Measurements from ENCODE around the gene IL1A.

The IL1A gene

DNA sequence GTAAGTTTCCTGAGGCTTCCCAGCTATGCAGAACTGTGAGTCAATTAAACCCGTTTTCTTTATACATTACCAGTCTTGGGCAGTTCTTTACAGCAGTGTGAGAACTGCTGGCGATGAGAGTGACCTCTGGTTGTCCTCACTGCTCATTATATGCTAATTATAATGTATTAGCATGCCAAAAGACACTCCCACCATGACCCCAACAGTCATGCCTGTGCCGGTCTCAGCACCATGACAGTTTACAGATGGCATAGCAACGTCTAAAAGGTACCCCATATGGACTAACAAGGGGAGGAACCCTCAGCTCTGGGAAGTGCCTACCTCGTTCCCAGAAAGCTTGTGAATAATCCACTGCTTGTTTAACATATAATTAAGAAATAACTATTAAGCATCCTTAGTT, 8.1 kb upstream of the IL1A start:
- DNase-seq, result no peak

DNA sequence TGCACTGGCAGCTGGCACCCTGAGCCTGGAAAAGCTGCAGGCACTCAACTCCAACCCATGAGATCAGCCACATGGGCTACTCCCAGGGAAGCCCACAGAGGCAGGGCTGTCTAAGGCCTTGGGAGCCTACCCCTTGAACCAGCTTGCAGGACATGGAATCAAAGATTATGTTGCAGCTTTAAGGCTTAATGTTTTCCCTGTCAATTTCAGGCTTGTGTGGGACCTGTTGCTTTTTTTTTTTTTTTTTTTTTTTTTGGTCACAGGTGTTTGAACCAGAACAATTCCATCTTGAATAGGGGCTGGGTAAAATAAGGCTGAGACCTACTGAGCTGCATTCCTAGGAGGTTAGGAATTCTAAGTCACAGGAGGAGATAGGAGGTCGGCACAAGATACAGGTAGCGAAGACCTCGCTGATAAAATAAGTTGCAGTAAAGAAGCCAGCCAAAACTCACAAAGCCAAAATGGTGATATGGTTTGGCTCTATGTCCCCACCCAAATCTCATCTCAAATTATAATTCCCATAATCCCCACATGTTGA, 7.5 kb upstream of the IL1A start:
- no peak for DNase-seq

DNA sequence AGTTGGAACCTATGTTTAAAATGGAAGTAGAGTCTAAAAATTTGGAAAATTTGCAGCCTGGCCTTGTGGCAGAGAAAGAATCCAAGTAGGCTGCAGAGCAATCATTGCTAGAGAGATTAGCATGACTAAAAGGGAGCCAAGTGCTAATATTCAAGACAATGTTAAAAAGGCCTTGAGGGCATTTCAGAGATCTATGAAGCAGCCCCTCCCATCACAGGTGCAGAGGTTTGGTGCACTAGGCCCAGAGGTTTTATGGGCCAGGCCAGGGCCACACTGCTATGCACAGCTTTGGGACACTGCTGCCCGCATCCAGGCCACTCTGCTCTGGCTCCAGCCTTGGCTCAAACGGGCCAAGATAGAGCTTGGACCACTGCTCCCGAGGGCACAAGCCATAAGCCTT, 6.7 kb upstream of the IL1A start:
- no peak for DNase-seq

DNA sequence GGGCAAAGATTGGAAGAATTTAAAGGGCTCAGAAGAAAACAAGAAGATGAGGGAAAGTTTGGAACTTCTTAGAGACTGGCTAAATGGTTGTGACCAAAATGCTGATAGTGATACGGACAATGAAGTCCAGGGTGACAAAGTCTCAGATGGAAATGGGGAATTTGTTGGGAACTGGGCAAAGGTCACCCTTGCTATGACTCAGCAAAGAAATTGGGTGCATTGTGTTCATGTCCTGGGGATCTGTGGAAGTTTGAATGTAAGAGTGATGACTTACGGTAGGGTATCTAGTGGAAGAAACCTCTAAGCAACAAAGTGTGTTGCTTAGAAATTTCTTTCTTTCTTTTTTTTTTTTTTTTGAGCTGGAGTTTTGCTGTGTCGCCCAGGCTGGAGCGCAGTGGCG, 6.0 kb upstream of the IL1A start:
- DNase-seq, result no peak

DNA sequence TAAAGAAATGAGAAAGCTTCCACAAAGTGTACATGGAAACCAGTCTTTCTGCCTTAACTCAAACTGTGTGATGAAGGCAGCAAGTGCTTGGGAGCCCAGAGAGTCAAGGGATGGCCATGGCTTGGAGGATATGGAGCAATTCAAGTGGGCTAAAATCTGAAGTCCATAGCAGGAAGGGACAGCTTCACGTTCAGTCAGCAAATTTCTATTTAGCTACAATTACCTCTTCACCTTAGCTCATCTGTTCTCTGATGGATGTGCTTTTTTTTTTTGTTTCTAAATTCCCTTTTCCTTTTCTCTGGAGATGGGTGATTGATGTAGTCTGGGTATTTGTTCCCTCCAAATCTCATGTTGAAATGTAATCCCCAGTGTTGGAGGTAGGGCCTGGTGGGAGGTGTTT, 4.9 kb upstream of the IL1A start:
- DNase-seq, result no peak

DNA sequence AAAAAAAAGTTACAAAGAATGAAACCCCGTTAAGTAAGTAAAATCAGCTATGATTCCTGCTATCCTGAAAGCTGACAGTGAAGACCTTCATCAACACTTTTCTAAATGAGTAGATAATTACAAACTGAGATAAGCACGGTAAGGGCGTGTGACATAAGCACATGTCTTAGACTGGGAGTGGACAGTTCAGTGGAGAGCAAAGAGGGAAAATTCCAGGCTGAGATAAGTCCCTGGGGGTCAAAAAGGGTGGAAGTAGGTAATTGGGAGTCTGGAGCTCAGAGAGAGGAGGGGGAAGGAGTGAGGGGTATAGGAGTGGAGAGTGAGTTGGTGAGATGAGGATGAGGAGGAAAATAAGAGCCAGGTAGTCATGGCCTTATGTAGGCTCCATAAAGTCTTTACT, 4.4 kb upstream of the IL1A start:
- DNase-seq, result no peak

DNA sequence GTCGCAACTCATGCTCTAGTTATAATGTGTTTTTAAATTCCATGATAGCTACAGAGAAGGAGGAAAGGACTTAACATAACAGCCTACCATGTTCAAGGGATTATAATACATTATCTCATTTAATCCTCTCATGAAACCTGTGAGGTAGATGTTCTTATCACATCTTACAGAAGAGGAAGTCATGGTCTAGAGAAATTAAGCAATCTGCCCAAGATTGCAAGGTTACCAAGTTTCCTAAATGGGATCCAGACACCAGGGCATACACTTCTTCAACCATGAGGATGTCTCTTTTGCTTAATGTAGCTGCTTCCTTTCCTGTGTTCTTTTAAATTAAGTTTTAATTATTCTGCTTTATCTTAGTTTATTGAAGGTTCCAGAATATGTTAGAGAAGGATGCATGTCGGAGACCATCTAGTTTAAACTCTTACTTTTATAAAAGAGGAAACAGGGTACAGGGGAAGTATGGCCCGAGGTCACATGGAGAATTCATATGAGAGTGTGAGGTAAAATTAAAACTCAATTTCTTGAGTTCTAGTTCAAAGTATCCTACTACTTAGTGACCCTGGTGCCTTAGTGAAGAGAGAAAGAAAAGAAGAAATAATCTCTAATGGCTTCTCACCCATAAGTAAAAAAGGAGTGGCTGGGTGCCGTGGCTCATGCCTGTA, 3.6 kb upstream of the IL1A start:
- DNase-seq, result no peak

DNA sequence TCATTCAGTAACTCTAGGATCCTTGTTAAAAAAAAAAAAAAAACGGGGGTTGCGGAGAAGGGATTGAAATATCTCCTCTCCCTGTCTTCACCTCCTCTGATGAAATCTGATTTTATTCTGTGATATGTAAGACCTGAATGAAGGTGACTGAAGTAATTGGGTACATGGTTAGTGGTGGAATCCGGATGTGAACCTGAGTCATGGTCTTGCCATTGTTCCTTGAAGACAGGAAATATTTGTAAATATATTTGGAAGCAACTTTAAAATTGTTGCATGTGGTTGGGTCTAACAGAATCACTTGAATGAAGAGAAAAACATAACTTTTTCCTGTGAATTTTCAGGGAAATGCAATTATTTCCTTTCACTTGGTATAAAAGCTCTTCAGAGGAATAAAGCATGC, 3.0 kb upstream of the IL1A start:
- DNase-seq, result no peak

DNA sequence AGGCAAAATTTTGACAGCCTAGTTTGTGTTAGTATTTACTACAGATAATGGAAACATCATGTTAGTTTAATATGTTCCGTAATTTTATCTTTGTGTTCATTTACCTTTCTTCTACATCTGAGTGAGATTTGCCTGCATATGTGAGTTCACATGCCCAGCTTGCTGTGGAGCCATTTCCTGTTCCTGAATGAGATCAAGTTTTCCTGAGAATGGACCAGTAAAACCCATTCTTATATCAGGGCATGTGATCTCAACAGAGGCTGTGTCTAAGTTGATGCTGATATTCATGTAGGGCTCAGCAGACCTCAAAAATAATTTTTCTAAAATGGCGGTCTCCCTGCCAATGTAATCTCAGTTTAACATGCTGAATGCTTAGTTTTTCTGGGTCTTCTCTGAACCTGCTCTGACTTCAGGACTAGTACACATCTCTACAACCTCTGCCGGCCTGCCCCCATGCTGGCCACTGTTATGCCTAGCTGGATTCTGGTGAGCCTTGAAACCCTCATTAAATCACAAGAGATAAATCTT, 1.0 kb downstream of the IL1A start:
- DNase-seq, result no peak

DNA sequence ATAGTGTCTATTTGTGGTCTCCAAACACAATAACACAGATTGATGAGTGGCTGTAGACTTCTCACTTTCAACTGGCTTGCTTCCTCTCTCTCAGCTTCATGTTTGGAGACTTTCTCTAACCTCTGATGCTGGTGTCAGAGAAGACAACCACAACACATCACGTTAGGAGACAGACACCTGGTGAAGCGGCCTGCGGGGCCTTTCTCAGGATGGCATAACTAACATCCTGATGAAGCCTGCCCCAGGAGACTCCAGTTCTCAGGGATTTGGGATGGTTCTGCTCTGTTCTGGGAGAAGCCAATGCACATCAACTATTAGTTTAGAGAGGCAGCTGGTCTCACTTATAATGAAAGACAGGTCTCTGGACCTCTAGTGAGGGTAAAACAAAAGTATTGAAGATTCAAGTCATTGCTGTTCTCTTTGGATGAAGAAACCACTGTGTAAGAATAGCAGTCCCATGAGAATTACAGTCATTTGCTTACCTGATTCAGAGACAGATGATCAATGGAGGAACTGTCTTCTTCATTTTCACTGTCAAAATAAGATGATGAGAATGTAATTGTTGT, 2.0 kb downstream of the IL1A start:
- DNase-seq, result no peak

DNA sequence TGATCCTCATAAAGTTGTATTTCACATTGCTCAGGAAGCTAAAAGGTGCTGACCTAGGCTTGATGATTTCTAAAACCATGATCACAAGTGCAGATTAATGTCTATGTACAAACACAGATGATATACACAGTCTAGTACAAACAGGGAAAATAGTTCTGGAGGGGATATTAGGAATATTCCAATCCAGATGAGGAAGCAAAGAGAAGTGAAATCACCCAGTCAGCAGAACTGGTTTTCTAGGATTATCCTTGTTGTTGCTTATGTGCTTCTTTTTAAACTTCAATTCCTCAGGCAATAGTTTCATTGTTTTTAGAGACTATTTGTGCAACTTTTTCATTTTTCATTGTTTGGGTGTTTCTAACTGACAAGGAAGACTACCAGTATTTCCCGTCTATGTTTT, 4.7 kb downstream of the IL1A start:
- no peak for DNase-seq

DNA sequence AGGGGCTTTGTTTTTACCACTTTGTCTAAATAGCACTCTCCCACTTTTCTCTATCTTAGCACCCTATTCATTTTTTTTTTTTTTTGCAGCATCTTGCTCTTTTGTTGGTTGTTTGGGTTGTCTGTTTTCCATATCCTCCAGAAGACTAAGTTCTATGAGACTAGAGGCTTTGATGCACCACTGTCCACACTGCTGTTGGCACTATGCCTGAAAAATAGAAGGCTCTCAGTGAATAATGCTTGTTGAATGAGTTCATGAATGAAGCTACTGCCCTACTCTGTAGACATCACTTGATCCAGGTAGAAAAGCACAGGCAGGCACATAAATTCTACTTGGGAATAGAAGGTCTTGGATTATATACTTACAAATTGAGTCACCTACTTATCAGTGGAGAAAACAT, 7.3 kb downstream of the IL1A start:
- DNase-seq, result no peak

DNA sequence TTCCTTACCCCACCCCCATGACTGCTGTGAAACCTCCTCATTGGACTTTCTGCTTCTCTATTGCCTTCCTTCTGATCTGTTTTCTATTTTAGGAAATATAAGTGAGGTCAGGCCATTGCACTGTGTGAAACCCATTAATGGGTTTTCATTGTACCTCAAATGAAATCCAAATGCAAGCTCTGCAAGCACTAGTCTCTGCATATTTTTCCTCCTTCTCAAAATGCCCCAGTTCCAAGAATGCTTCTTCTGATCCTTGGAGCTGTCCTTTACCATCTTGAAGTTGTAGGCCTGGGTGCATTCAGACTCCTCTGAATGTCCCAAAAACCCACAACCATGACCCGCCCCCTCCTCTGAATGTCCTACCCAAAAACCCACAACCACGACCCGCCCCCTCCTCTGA, 8.2 kb downstream of the IL1A start:
- no peak for DNase-seq

DNA sequence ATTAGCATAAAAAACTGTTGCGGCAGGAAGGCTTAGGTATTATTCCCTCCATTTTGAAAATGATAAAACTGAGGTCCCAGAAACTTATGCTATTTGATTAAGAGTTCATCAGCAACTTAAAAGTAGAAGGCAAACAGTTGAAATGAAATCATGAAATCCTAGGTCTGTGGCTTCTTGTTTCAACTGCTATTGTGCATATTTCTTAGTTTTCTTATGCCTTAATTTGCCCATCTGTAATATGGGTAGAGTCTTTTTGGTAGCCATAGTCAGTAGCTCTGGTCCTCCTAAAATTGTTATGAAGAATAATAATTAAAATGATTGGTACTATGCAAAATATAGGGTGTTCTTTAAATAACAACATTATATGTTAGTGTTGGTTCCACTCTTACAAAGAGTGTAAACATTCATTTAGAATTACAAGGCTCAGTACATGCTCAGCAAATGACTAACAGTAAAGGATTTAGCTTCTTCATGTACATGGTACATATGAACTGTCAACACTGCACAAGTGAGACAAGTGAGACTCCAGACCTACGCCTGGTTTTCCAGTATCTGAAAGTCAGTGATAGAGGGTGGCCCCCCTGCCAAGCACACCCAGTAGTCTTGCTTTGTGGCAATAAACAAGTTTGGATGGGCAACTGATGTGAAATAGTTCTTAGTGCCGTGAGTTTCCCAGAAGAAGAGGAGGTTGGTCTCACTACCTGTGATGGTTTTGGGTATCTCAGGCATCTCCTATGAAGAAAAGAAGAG, 9.6 kb downstream of the IL1A start:
- no peak for DNase-seq

DNA sequence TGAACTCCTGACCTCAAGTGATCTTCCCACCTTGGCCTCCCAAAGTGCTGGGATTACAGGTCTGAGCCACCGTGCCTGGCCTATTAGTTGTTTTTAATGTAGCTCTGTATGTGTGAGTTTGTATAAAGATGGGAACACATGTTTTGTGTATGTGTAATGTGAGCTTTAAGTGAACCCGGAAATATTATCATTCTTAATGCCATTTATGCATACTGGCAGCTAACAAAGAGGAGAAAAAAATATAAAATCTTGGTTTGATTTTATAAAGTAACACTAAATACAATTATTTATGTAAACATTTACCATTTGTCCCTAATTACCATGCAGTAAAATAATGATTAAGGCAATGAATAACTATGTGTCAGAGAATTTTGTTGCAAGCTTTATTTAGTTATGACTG, 10.7 kb downstream of the IL1A start:
- no peak for DNase-seq

DNA sequence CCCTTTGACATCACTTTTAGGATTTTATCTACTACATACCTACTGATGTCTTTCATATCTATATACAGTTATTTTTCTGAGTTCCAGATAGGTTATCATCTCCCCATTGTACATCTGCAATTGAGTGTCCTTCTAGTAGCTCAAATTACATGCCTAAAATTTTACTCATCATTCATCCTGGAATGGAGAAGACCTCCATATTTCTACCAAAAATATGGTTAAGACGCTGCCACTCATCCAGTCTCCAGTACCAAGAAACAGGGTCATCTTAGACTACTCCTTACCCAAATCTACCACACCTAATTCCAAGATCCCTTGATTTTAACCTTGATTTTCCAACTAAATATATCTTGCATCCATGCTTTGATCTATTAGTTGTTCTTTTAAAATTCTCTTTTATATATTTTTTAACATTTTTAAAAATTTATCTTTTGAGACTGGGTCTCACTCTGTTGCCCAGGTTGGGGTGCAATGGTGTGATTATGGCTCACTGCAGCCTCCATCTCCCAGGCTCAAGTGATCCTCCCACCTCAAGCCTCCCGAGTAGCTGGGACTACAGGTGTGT, 11.3 kb downstream of the IL1A start:
- DNase-seq, result no peak

DNA sequence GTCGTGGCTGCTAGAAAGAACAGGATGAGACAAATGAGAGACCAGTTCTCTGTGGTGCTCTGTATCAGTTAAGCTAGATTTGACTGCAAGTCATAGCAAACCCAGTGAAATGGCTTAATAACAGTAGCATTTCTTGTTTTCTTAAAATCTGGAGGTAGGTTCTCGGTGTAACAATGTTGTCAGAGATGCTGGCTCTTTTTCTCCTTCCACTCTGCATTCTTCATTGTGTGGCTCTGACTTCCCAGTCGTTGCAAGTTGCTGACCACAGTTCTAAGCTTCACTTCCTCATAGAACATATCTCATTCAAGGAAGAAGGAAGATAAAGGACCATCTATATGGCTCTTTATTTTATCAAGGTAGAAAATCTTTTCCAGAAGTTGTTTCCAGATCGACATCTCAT, 12.0 kb downstream of the IL1A start:
- DNase-seq, result no peak

DNA sequence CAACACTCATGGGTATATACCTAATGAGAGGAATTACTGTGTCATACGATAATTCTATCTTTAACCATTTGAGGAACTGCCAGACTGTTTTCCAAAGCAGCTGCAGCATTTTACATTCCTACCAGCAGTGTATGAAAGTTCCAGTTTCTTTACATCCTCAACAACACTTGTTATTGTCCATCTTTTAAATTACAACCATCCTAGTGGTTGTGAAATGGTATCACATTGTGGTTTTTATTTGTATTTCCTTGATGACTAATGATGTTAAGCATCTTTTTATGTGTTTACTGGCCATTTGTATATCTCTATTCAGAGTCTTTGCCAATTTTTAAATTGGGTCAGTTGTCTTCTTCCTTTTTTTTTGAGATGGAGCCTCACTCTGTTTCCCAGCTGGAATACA, 15.9 kb downstream of the IL1A start:
- no peak for DNase-seq

DNA sequence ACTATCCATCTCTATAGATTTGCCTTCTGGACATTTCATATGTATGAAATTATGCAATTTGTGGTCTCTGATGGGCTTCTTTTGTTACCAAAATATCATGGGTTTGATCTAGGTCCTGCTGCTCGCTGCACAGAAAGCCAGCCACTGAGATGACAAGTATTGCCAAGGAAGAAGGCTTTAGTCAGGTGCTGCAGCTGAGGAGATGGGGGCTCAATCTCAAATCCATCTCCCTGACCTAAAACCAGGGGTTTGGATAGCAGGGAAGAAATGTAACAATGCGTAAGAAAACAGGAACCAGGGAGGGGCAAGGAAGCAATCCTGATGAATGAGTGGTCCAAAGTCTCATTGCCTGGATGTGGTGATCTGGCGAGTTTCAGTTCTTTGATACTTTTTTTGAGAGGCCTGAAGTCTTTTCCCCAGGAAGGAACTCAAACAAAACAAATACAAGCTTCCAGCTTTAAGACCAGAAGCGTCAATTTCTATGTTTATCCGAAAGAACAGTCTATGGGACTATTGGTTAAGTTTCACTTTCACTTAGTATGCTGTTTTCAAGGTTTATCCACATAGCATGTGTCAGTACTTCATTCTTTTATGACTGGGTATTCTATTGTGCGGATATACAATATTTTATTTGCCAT, 16.5 kb downstream of the IL1A start:
- no peak for DNase-seq

DNA sequence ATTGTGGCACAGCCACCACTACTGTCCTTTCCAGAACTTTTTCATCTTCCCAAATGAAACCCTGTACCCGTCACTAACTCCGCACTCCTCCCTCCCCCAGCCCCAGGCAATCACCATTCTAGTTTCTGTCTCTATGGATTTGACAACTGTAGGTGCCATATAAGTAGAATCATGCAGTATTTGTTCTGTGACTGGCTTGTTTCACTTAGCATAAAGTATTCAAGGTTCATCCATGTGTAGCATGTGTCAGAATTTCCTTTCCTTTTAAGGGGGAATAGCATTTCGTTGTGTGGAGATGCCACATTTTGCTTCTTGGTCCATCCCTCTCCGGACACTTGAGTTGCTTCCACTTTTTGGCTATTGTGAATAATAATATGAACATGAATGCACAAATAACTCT, 19.0 kb downstream of the IL1A start:
- no peak for DNase-seq

DNA sequence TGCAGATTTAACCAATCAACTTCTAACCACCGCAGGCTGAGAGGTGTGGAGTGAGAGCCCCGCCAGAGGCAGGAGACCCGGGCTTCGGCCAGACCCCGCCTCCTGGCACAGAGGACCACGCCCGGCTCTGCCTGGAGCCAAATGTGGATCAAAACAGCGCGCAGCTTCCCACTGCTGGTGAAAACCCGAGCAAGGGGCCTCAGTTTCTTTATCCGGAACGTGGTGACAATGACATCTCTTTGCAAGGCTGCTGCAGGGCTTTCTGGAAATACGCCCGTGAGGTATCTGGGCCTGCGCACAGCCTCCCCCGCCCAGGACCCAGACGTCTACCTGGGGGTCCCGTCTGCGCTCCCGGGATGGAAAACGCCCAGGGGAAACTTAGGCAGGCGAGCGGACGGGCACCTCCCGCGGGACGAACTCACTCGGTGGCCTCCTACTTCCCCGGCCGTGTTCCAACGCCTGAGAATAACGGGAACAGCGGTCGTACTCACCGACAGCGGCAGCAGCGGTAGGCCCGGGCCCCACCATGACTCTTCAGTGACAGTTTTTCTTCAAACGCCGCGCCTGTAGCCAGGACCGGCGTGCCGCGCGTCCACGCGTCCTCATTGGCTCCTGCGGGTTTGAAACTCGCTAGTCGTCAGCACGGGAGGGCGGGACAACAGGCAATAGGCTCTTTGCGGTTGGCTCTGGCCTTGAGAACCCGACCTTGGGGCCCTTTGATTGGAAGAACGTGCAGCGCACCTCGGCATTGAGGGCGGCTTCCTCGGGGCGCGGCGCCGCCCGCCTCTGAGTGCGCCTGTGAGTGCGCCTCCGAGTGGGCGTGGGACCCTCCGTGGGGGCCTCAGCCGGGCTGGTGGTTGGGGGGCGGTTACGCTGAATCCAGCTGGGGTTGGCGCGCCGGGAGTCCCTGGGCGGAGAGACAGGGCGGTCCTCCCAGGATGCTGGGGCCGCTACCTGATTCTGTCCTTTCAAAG, 19.9 kb downstream of the IL1A start, which contains the start of gene CKAP2L:
TSS of gene CKAP2L (minus strand) at position 539 of the 974 bp plus-strand sequence. CDS start at position 528, 11 bp downstream.
- peak; percentile 81 for DNase-seq

DNA sequence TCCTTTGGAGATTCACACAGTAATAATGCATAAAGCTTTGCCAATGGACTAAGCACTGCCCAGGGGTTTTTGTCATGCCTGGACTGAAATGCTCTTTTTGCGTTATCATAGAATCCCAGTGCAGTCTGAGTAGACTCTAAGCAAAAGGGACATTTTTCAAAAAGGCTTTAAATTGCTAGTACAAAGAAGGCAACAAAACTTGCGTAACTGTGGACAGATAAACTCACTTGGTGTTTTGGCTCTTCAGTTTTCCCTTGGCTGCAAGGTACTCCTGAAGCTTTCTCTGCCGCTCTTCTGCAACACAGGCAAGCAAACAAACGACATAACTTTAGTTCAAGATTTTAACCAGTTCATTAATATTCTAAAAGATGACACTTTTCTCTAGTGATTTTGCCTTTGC, 22.0 kb downstream of the IL1A start:
- DNase-seq, result no peak

All from activated gamma-delta T cell (primary cell).